GM18502 (cell line): Measurements from ENCODE around the gene L1CAM.

Source experiments
- ATAC-seq: cut with Tn5 transposase; IDR thresholded peaks from one replicate; pipeline ENCODE4 v1.9.1; 2021; ENCODE audit warnings: mild to moderate bottlenecking; ENCODE audit not compliant: unreplicated experiment, poor library complexity

Gene L1CAM

DNA sequence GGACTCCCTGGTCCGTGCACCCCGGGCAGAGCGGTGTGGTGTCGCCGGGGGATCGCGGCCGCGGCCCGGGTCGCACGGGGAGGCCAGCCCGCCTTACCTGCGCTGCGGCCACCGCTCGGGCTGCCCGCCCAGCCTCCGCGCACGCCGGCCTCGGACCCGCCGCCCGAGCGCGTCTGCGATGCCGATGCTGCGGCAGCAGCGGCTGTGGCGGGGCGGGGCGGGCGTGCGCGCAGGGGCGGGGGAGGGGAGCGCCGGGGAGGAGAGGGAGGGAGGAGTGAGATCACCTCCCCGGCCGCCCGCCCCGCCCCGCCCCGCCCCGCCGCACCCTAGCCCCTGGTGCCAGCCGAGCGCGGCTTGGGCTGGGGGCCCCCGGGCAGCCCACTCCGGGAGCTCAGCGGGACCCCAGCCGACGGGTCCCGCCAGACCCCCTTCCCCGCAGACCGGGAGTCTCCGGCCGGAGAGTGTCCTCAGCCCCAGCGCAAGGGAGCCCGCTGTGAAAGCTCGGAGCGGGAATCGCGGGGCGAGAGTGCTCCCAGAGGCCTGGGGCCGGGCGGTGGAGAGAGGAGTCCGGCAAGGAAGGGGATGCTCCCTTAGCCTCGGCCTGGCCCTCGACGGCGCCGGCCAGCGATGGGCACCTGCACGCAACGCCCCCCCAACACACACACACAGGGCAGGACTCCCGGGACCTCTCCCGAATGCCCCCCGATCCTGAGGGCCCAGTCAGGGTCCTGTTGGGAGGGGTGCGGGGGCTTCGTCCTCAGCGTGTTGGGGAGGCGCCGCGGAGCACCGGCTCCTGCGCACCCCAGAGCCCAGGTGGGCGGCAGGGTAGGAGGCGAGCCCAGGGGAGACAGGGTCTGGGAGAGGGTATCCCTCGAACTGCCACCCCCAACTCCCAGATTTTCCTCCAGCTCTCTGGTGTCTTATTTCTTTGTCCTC is at the start of gene L1CAM:
L1CAM (minus strand) TSS at position 206 of the 936 bp plus-strand sequence. CDS start 10,337 bp downstream, outside the sequence.
- ATAC-seq, result no peak

DNA sequence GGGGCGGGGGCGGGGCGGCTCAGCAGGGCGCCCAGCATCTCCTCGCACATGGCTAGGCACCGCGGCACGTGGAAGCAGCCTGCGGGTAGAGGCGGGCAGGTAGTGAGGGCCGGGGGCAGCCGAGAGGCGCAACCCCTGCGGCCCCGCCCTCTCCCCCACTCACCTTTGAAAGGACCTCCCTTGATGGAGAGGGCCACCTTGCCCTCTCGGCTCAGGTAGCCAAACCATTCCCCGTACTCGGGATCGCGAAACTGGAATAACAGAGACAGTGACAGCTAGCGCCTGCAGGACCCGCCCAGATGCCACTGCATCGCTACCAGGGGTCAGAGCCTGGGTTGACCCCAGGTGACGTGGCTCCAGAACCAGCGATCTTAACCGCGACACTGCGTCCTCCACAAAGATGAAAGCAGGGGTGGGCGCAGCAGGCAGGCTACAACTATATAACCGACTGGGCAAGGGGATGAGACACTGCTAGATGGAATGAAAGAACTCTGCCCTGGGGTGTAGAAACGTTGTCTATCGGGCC is 49.4 kb upstream of the L1CAM start:
- ATAC-seq, result peak; percentile 8

GRCh38 chrX:153934762-153935325 is 48.9 kb upstream of the L1CAM start, which contains the start of gene NAA10:
NAA10 (minus strand) TSS chrX:153935037; CDS start chrX:153934904, 133 bp downstream.
- ATAC-seq, result peak; percentile 94

DNA sequence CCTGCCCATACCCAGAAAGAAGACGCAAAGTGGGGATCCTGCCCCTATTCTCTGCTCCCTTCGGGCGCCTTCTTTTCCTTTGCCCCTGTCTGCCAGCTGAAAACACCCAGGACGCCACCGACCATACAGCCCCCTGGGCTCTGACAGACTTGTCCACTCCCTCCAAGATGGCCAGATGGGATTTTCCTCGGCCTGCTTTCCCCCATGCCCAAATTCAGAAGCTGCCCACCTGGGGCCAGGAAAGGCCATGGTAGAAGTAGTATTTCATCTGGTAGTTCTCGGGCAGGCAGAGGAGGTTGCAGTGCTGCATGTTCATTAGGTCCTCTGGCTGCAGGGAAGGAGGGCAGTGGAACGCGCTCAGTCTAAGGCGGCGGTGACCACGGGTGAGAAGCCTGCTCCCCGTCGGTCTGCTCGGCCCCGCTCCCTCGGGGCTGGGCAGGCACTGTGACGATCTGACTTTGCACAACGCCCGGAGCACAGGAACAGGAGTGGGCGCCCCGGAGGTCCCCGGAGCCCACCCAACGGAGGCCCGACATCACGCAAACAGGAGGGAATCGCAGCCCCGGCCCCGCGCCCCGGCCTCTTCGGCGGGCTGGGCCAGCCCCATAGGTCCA is 48.3 kb upstream of the L1CAM start:
- ATAC-seq, result peak; percentile 20

GRCh38 chrX:153933748-153934147 is 47.8 kb upstream of the L1CAM start:
- ATAC-seq, result no peak

DNA sequence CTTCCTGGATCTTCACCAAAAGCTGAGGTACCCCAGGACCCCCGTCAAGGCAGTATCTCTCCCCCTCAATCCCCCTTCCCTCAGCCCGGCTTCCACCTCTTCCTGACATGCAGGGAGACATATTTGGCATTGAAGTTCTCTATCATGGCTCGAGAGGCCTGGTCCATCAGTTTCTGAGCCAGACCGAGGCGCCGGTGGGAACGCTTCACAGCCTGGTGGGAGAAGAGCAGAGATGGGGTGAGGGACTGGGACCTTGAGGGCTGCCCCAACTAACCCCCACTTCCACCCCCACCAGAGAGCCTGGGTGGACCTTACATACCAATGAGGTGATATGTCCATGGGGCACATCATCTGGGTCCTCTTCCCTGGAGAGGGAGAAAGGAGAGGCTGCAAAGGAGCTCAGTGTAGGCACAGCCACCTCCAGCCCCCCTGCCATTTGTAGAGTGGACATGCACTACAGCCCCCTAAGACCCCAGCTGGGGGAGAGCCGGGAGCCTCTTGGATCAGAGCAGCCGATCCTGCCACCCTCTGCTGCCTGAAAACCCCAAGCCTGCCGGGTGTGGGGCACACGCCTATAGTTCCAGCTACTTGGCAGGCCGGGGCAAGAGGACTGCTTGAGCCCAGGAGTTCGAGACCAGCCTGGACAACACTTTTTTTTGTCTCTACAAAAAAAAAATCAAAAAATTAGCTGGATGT is 46.4 kb upstream of the L1CAM start:
- no peak for ATAC-seq

DNA sequence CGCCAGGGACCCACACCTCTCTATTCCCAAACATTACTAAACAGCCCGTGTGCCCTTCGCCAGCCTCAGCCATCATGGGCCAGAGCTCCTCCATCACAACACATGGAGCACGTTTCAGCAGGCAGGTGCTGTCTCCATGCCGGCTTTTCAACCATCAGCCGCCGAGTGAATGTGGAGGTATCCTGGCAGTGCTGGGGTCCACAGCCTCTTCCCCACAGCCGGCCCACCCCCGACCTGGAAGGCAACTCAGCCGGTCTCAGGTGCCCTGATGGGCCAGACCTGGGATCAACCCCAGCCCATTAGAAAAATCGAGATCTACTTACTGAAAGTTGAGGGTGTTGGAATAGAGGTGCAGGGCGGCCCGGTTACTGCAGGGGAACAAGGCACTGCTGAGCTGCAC is 45.8 kb upstream of the L1CAM start:
- no peak for ATAC-seq

- no peak for ATAC-seq
These were observed 45.2 kb upstream of the L1CAM start for GRCh38 chrX:153931151-153931550.

DNA sequence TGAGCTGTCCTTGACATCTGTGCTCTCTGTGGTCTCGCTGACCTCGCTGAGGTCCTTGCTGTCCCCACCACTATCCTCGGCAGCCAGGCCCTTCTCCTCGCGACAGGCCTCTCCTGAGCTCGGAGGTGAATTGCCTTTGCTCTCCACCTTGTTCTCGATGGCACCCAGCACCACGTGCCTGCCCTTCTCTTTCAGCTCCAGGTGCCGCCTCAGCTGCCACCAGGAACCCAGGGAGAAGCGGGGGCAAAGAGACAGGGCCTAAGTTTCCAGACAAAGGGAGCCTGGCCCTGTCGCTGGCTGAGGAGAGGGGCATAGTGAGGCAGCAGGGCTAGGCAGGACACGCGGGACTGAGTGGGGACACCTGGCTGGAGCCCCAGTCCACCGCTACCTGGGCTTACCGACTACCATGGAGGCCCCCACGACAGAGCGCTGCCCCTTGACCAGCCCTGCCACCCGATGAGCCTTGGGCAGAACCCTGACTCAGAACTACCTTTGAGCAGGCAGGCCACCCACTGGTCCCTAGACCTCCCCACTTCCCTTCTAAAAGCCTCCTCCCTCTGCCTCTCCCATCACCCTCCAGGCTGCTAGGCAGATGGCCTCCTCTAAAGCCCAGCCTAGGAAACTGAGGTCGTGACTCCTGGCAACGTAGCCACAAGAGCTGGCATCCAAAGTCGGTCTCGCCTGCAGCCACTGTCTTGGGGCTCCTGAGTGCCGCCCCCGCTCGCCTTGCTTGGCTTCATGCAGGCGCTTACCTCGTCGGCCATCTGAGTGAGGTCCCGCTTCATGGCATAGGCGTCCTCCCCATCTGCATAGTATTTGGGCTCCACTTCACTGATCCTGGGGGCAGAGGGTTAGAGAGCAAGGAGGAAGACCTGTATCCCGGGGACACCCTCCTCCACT is 44.3 kb upstream of the L1CAM start:
- no peak for ATAC-seq

- ATAC-seq, result no peak
These were observed 43.6 kb upstream of the L1CAM start for GRCh38 chrX:153929576-153929975.

DNA sequence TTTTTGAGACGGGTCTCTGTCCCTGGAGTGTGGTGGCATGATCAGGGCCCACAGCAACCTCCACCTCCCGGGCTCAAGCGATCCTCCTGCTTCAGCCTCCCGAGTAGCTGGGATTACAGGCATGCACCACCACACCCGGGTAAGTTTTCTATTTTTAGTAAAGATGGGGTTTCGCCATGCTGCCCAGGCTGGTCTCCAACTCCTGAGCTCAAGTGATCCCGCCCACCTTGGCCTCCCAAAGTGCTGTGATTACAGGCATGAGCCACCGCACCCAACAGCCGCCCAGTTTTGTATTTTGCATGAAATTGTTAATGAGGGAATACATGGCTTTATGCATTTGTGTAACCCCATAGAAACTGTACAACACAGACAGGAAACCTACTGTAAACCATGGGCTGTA is 42.9 kb upstream of the L1CAM start:
- ATAC-seq, result no peak

DNA sequence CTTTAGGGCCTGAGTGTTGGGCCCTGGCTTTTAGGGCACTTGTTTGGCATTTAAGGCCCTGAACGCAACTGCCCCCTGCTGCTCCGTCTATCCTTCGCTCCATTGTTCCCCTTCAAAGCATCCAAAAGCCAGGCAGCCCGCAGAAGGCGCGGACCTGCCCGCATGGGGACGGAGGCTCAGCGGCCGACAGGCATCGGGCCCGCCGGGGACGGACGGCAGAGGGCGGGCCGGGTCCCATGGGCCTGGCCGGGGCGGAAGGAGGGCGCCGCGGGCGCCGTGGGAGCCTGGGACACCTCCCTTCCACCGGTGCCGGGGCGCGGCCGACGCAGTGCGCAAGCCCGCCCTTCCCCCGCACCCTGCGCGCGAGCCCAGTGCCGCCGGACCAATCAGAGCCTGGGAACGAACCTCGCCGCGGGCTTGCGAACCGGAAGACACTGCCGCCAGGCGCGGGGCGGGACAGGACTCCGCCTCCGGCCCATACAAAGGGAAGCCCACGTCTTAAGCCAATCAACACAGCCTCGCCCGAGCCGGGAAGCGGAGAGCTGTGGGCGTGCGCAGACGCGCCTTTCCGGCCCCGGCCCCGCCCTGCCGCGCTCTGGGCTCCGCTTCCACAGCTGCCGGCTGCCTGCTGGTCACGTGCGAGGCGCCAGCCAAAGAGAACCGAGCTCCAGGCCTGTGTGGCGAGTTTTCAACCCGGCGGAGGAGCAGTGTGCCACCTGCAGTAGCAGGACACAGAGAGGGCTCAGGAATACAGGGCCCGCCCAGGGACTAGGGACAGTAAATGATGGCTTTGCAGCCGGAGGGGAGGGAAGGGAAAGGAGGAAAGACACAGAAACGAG is 42.2 kb upstream of the L1CAM start:
- ATAC-seq, result peak; percentile 88

- no peak for ATAC-seq
These were observed 41.6 kb upstream of the L1CAM start for GRCh38 chrX:153927672-153927921.

- ATAC-seq, result peak; percentile 43
These were observed 41.1 kb upstream of the L1CAM start for GRCh38 chrX:153926858-153927671.

DNA sequence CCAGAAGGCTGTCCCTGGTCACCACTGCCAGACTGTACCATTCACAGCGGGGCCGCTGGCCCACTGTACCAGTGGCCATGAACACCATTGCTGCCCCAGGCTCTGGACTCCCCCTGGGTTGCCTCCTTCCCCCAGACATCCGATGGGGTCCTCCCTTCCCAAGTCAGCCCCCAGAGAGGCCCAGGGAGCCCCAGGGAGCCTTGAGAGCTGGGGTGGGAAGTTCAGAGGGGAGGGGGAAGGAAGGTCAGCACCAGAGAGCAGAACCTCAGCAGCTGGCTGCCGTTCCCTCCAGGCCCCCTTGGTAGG is 40.5 kb upstream of the L1CAM start:
- no peak for ATAC-seq

- ATAC-seq, result no peak
These were observed 40.0 kb upstream of the L1CAM start, which contains the start of gene ARHGAP4 for GRCh38 chrX:153925739-153926551. ARHGAP4 (minus strand) TSS chrX:153926264; CDS start chrX:153926202, 62 bp downstream.

DNA sequence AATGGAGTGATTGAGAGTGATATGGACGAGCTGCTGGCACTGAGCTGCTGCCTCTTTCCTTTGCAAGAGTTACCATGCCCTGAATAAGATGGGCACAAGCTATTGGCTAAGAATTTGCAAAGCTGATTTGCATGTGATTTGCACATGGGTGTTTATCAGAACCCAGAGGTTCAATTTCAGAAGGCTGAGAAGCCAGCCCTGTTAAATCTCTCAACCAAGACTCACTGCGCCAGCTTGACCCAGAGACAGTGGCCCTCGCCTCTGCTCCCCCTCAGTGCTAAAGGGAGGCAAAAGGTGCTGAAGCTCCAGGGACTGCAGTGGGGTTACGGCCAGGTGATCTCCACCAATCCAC is 39.4 kb upstream of the L1CAM start:
- ATAC-seq, result no peak
